ENCODE measurements around the gene PPP2R2B.

PPP2R2B gene

GRCh38 chr5:146717951-146718350 lies 160.6 kb downstream of the PPP2R2B start:
- H3K36me3 Mint-ChIP-seq: no peaks in the 10 kb centered on the region
- no peaks in the 10 kb centered on the region for H3K9me3 Mint-ChIP-seq
- H3K27me3 Mint-ChIP-seq: no peaks in the 10 kb centered on the region
- H3K4me1 Mint-ChIP-seq: no peaks in the 10 kb centered on the region
- no peak overlapping the region for H3K4me3 Mint-ChIP-seq
- CTCF ChIA-PET: no interaction called here
- DNase-seq: no peak
- H3K27ac Mint-ChIP-seq: no peak overlapping the region

- H3K27me3 Mint-ChIP-seq: no peaks in the 10 kb centered on the region
- H3K4me3 Mint-ChIP-seq: no peak overlapping the region
Observed at GRCh38 chr5:146716636-146717035, 161.9 kb downstream of the PPP2R2B start.

GRCh38 chr5:146710348-146710747 lies 168.2 kb downstream of the PPP2R2B start:
- Mint-ChIP-seq H3K36me3 (no peaks in the 10 kb centered on the region), H3K4me3 (no peak overlapping the region), H3K27ac (no peak overlapping the region), H3K27me3 (no peaks in the 10 kb centered on the region), H3K9me3 (no peaks in the 10 kb centered on the region), H3K4me1 (no peaks in the 10 kb centered on the region)
- CTCF ChIA-PET: no interaction called here
- DNase-seq: no peak

More at GRCh38 chr5:146716636-146717035, 161.9 kb downstream of the PPP2R2B start:
- Mint-ChIP-seq H3K27ac (no peak overlapping the region), H3K36me3 (no peaks in the 10 kb centered on the region), H3K4me1 (no peaks in the 10 kb centered on the region), H3K9me3 (no peaks in the 10 kb centered on the region)
- CTCF ChIA-PET: no interaction called here
- no peak for DNase-seq

GRCh38 chr5:146707316-146707715 lies 171.2 kb downstream of the PPP2R2B start:
- CTCF ChIA-PET: no interaction called here

GRCh38 chr5:146706321-146706972 lies 172.1 kb downstream of the PPP2R2B start:
- Mint-ChIP-seq H3K4me1 (no peaks in the 10 kb centered on the region), H3K9me3 (no peaks in the 10 kb centered on the region), H3K27ac (no peak overlapping the region), H3K4me3 (no peak overlapping the region), H3K36me3 (no peaks in the 10 kb centered on the region), H3K27me3 (no peaks in the 10 kb centered on the region)
- CTCF ChIA-PET: no interaction called here
- DNase-seq: no peak

More at GRCh38 chr5:146707316-146707715, 171.2 kb downstream of the PPP2R2B start:
- Mint-ChIP-seq H3K4me3 (no peak overlapping the region), H3K27ac (no peak overlapping the region), H3K27me3 (no peaks in the 10 kb centered on the region), H3K9me3 (no peaks in the 10 kb centered on the region), H3K4me1 (no peaks in the 10 kb centered on the region), H3K36me3 (no peaks in the 10 kb centered on the region)
- no peak for DNase-seq

DNA sequence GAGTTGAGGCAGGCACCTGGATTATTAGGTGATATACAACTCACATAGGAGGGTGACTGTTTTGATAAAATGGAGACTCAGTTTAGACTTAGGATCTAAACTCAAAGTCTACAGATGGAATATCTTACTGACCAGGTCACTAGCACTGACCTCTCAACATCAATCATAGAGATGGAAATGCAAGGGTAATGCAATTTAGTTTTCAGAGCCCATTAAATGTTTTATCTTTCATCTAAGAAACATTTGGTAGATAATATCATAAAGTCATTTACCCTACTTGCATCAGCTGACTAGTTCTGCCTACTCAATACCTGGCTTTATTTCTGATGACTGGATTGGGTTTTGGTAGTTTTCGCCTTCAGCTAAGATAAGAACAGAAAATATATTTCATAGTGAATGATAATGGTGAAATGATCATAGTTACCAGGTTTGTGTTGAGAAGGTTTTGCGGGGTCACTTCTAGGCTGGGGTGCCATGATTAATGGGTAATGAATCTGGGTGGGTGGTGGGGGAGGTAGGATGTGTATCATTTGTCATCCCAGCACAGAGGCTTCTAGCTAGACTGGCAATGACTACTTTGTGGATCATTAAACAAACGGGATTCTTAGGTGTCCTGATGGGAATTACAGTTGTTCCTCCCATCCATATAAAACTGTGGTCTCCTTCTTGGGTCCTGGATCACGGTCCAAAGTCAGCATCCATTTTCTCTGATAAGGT lies 173.4 kb downstream of the PPP2R2B start:
- Mint-ChIP-seq H3K9me3 (no peaks in the 10 kb centered on the region), H3K27ac (no peak overlapping the region), H3K4me1 (no peaks in the 10 kb centered on the region), H3K27me3 (no peaks in the 10 kb centered on the region), H3K4me3 (no peak overlapping the region), H3K36me3 (no peaks in the 10 kb centered on the region)
- CTCF ChIA-PET: no interaction called here
- no peak for DNase-seq

DNA sequence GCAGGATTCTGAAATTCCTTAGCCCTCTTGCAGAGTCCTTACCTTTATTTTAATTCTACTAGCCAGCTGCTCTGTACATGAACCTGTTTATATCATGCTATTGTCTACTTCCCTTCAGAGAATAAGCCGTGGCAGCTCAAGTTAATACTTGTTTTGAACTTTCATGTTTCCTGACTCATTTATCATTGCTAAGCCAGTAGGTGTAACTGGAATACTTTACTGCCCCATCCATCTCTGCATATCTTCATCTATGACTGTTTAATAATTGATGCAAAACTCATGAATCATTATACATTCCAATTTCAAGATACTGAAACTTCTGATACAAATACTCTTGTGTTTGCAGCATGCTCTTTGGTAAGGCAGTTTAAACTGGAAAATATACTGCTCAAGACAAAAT lies 174.7 kb downstream of the PPP2R2B start:
- no peak for DNase-seq
- H3K36me3 Mint-ChIP-seq: no peaks in the 10 kb centered on the region
- CTCF ChIA-PET: interaction anchor here (0.7 kb wide), 1 partner anchor 263 kb away, joined by 5 read pairs; no protein-coding TSS in a partner anchor

DNA sequence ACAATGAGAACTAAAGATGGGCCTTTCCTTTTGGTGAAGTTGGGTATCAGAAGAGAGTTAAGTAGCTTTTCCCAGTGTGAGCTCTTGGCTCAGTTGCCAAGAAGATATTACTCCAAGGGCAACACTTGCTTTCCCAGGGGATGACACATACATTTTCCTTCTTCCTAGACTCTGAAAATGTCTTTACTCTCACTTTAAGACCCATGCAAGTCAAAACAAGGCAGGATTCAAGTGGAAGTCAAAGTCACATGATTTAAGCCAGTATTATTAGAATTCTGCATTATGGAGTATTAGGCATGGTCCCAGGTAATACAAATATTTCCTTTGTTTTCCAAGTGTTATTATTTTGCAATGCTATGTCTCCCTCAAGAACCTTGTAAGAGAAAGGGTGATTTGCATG lies 175.1 kb downstream of the PPP2R2B start:
- CTCF ChIA-PET: no interaction called here
- H3K36me3 Mint-ChIP-seq: no peaks in the 10 kb centered on the region

More for the DNA sequence above, 174.7 kb downstream of the PPP2R2B start:
- Mint-ChIP-seq H3K27ac (no peak overlapping the region), H3K9me3 (no peaks in the 10 kb centered on the region), H3K27me3 (no peaks in the 10 kb centered on the region), H3K4me3 (no peak overlapping the region), H3K4me1 (no peaks in the 10 kb centered on the region)

GRCh38 chr5:146699664-146700418 lies 178.7 kb downstream of the PPP2R2B start:
- no peaks in the 10 kb centered on the region for H3K9me3 Mint-ChIP-seq
- no peak overlapping the region for H3K27ac Mint-ChIP-seq
- H3K36me3 Mint-ChIP-seq: no peaks in the 10 kb centered on the region
- CTCF ChIA-PET: no interaction called here
- H3K4me3 Mint-ChIP-seq: no peak overlapping the region
- H3K27me3 Mint-ChIP-seq: no peaks in the 10 kb centered on the region
- DNase-seq: no peak
- no peaks in the 10 kb centered on the region for H3K4me1 Mint-ChIP-seq

More for the DNA sequence above, 175.1 kb downstream of the PPP2R2B start:
- H3K4me1 Mint-ChIP-seq: no peaks in the 10 kb centered on the region
- no peak overlapping the region for H3K27ac Mint-ChIP-seq
- H3K4me3 Mint-ChIP-seq: no peak overlapping the region
- H3K9me3 Mint-ChIP-seq: no peaks in the 10 kb centered on the region
- no peak for DNase-seq
- H3K27me3 Mint-ChIP-seq: no peaks in the 10 kb centered on the region

GRCh38 chr5:146699138-146699537 lies 179.4 kb downstream of the PPP2R2B start:
- H3K36me3 Mint-ChIP-seq: no peaks in the 10 kb centered on the region
- H3K4me3 Mint-ChIP-seq: no peak overlapping the region
- no peak for DNase-seq
- CTCF ChIA-PET: no interaction called here
- no peak overlapping the region for H3K27ac Mint-ChIP-seq
- no peaks in the 10 kb centered on the region for H3K4me1 Mint-ChIP-seq
- H3K9me3 Mint-ChIP-seq: no peaks in the 10 kb centered on the region
- H3K27me3 Mint-ChIP-seq: no peaks in the 10 kb centered on the region

GRCh38 chr5:146698651-146699050 lies 179.9 kb downstream of the PPP2R2B start:
- Mint-ChIP-seq H3K27ac (no peak overlapping the region), H3K4me1 (no peaks in the 10 kb centered on the region), H3K9me3 (no peaks in the 10 kb centered on the region), H3K27me3 (no peaks in the 10 kb centered on the region), H3K4me3 (no peak overlapping the region), H3K36me3 (no peaks in the 10 kb centered on the region)
- DNase-seq: no peak
- CTCF ChIA-PET: no interaction called here

- no peak overlapping the region for H3K27ac Mint-ChIP-seq
- CTCF ChIA-PET: no interaction called here
- no peaks in the 10 kb centered on the region for H3K9me3 Mint-ChIP-seq
- no peaks in the 10 kb centered on the region for H3K36me3 Mint-ChIP-seq
- no peaks in the 10 kb centered on the region for H3K4me1 Mint-ChIP-seq
- H3K27me3 Mint-ChIP-seq: no peaks in the 10 kb centered on the region
- no peak overlapping the region for H3K4me3 Mint-ChIP-seq
- no peak for DNase-seq
Observed at GRCh38 chr5:146697211-146697610, 181.3 kb downstream of the PPP2R2B start.

- DNase-seq: no peak
- Mint-ChIP-seq H3K27me3 (no peaks in the 10 kb centered on the region), H3K27ac (no peak overlapping the region), H3K4me3 (no peak overlapping the region), H3K9me3 (no peaks in the 10 kb centered on the region), H3K36me3 (no peaks in the 10 kb centered on the region), H3K4me1 (no peaks in the 10 kb centered on the region)
- CTCF ChIA-PET: no interaction called here
Observed at GRCh38 chr5:146695646-146696045, 182.9 kb downstream of the PPP2R2B start.

DNA sequence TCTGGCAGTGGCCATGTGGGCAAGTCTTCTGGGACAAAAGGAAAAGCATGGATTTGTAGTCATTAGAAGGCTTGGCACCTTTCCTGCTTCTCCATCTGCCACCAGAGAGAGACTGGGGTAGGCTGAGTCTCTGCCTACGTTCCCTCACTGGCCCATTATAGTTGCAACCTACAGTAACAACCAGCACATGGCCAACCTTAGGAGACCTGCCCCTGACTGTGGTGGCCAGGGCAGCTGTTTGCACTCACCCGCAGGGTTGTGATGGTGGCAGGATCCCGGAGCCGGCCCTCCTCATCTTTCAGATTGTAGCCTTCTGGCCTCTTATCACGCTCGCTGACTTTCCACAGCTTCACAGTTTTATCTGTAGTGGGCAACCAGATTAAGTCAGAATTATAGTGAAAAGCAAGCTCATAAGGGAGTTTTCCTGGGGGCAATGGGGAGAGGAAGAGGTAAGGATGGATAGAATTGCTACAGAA lies 187.6 kb downstream of the PPP2R2B start:
- no peak for DNase-seq
- H3K9me3 Mint-ChIP-seq: no peaks in the 10 kb centered on the region

More for the DNA sequence above, 187.6 kb downstream of the PPP2R2B start:
- H3K27ac Mint-ChIP-seq: no peak overlapping the region
- no peak overlapping the region for H3K4me3 Mint-ChIP-seq
- CTCF ChIA-PET: no interaction called here
- no peaks in the 10 kb centered on the region for H3K27me3 Mint-ChIP-seq
- H3K36me3 Mint-ChIP-seq: no peaks in the 10 kb centered on the region
- no peaks in the 10 kb centered on the region for H3K4me1 Mint-ChIP-seq
